ENCODE measurements around the gene FERD3L. TPM values are rescaled to one million over a fixed set of nuclear protein-coding genes. Genes with fewer than 3 reads are reported as not detected.

FERD3L gene
- total and polyA plus RNA-seq, 2 donors (not counting 1 experiment from before 2014, with no cell fraction given): not detected

- H4K20me1 ChIP-seq (ENCODE audit: control insufficient read depth, extremely low read depth, insufficient read depth, low read length): no peaks in the 10 kb centered on the region
- no peak overlapping the region for H2AFZ ChIP-seq (ENCODE audit: low read length)
- no peak overlapping the region for H3K9ac ChIP-seq (ENCODE audit: insufficient read depth, low read length)
- no peaks in the 10 kb centered on the region for H3K36me3 ChIP-seq (ENCODE audit: control insufficient read depth, insufficient read depth, low read length)
- H3K4me1 ChIP-seq (ENCODE audit: control insufficient read depth, extremely low read depth, insufficient read depth, low read length): no peaks in the 10 kb centered on the region
- peaks cover 13% of the 10 kb centered on the region for H3K79me2 ChIP-seq (ENCODE audit: control insufficient read depth, insufficient read depth, low read length)
- no peak for DNase-seq (ENCODE audit: low read depth in 2 of 2)
- H3K27ac ChIP-seq (ENCODE audit: insufficient read depth, low read length): no peak overlapping the region
- no peaks in the 10 kb centered on the region for H3K9me3 ChIP-seq (ENCODE audit: control insufficient read depth, insufficient read depth, low read depth, low read length)
- no peak for TF ChIP-seq CTCF (conservative IDR thresholded peaks at IDR 0.05 in 1 of 2, IDR thresholded peaks at IDR 0.05 in 1 of 2; ENCODE audit: low read depth in 1 of 2, low read length in 2 of 2)
- peak; percentile 15 for TF ChIP-seq EZH2 (IDR thresholded peaks at IDR 0.05; ENCODE audit: low read length, missing control alignments)
- no peak overlapping the region for H3K4me2 ChIP-seq (ENCODE audit: extremely low read depth, insufficient read depth, low read length)
- H3K4me3 ChIP-seq (replicated peaks in 1 of 4; ENCODE audit: control extremely low read depth in 1 of 4, insufficient read depth in 1 of 4, low read depth in 3 of 4, low read length in 4 of 4): no peak overlapping the region
- peaks cover 6% of the 10 kb centered on the region for H3K27me3 ChIP-seq (ENCODE audit: control insufficient read depth, insufficient read depth, low read length)
Measured at GRCh38 chr7:19119870-19120486, 25.2 kb downstream of the FERD3L start.

GRCh38 chr7:19119372-19119771 lies 25.8 kb downstream of the FERD3L start:
- Histone ChIP-seq H4K20me1 (ENCODE audit: control insufficient read depth, extremely low read depth, insufficient read depth, low read length) (no peaks in the 10 kb centered on the region), H3K27ac (ENCODE audit: insufficient read depth, low read length) (no peak overlapping the region), H3K9ac (ENCODE audit: insufficient read depth, low read length) (no peak overlapping the region), H3K4me1 (ENCODE audit: control insufficient read depth, extremely low read depth, insufficient read depth, low read length) (no peaks in the 10 kb centered on the region), H3K36me3 (ENCODE audit: control insufficient read depth, insufficient read depth, low read length) (no peaks in the 10 kb centered on the region), H3K9me3 (ENCODE audit: control insufficient read depth, insufficient read depth, low read depth, low read length) (no peaks in the 10 kb centered on the region), H3K79me2 (ENCODE audit: control insufficient read depth, insufficient read depth, low read length) (peaks cover 18% of the 10 kb centered on the region), H2AFZ (ENCODE audit: low read length) (no peak overlapping the region), H3K4me2 (ENCODE audit: extremely low read depth, insufficient read depth, low read length) (no peak overlapping the region), H3K27me3 (ENCODE audit: control insufficient read depth, insufficient read depth, low read length) (peaks cover 6% of the 10 kb centered on the region), H3K4me3 (replicated peaks in 1 of 4; ENCODE audit: control extremely low read depth in 1 of 4, insufficient read depth in 1 of 4, low read depth in 3 of 4, low read length in 4 of 4) (no peak overlapping the region)
- DNase-seq (ENCODE audit: low read depth in 2 of 2): no peak
- TF ChIP-seq EZH2 (IDR thresholded peaks at IDR 0.05; ENCODE audit: low read length, missing control alignments) (no peak), CTCF (conservative IDR thresholded peaks at IDR 0.05 in 1 of 2, IDR thresholded peaks at IDR 0.05 in 1 of 2; ENCODE audit: low read depth in 1 of 2, low read length in 2 of 2) (no peak)

- Histone ChIP-seq H3K27ac (ENCODE audit: insufficient read depth, low read length) (no peak overlapping the region), H3K4me2 (ENCODE audit: extremely low read depth, insufficient read depth, low read length) (peak overlapping the region; percentile 54), H3K27me3 (ENCODE audit: control insufficient read depth, insufficient read depth, low read length) (peaks cover 6% of the 10 kb centered on the region), H3K9ac (ENCODE audit: insufficient read depth, low read length) (no peak overlapping the region), H3K4me3 (replicated peaks in 1 of 4; ENCODE audit: control extremely low read depth in 1 of 4, insufficient read depth in 1 of 4, low read depth in 3 of 4, low read length in 4 of 4) (peak overlapping the region in 1 of 4 experiments; percentile 69), H3K36me3 (ENCODE audit: control insufficient read depth, insufficient read depth, low read length) (no peaks in the 10 kb centered on the region), H2AFZ (ENCODE audit: low read length) (no peak overlapping the region), H4K20me1 (ENCODE audit: control insufficient read depth, extremely low read depth, insufficient read depth, low read length) (no peaks in the 10 kb centered on the region), H3K4me1 (ENCODE audit: control insufficient read depth, extremely low read depth, insufficient read depth, low read length) (no peaks in the 10 kb centered on the region), H3K9me3 (ENCODE audit: control insufficient read depth, insufficient read depth, low read depth, low read length) (no peaks in the 10 kb centered on the region), H3K79me2 (ENCODE audit: control insufficient read depth, insufficient read depth, low read length) (peaks cover 18% of the 10 kb centered on the region)
- no peak for DNase-seq (ENCODE audit: low read depth in 2 of 2)
- TF ChIP-seq EZH2 (IDR thresholded peaks at IDR 0.05; ENCODE audit: low read length, missing control alignments) (no peak), CTCF (conservative IDR thresholded peaks at IDR 0.05 in 1 of 2, IDR thresholded peaks at IDR 0.05 in 1 of 2; ENCODE audit: low read depth in 1 of 2, low read length in 2 of 2) (no peak)
Measured at GRCh38 chr7:19118636-19119371, 26.4 kb downstream of the FERD3L start.

All from fibroblast of lung (primary cell).